HL-60 (cell line): ENCODE measurements around the gene LRRC4C.

Source experiments
- CTCF ChIP-seq: IDR thresholded peaks from one replicate; pipeline ENCODE4 v1.5.1; 2011; ENCODE audit warnings: low read length, control low read depth, inconsistent platforms; ENCODE audit not compliant: insufficient read depth
- GABPA ChIP-seq: IDR thresholded peaks from 2 replicates; pipeline ENCODE4 v1.6.1; 2012; ENCODE audit warnings: low read depth
- SPI1 ChIP-seq: IDR thresholded peaks from 2 replicates; pipeline ENCODE4 v1.6.1; 2012; ENCODE audit warnings: low read depth, mild to moderate bottlenecking, borderline replicate concordance

DNA sequence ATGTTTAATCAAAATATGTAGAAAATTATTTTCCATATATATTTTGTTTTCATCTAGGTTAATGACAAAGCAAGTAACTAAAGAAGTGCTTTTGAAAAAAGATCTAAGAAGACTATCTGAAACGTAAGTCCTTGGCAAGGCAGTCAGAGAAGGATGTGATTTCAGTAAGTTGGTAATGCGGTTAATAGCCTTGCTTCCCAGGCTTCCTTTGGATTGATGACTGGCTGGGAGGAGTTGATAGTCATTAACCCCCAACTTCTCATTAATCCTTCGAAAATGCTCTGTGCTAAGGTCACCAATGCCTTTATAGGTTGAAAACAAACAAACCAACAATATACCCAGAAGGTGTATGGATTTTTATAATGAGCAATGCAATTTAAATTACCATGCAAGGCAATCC is 1326.5 kb downstream of the LRRC4C start:
- TF ChIP-seq SPI1 (no peak), CTCF (no peak), GABPA (no peak)
